Mucosa of gallbladder (tissue), 1 donor: ENCODE results near the gene GPR137B. TPM values are rescaled to one million over a fixed set of nuclear protein-coding genes. Genes with fewer than 3 reads are reported as not detected.
A peak's percentile ranks its signal among the peaks of the same experiment; 100 is the strongest.

ENCODE experiments used
- DNase-seq: peaks from one replicate; pipeline ENCODE4 v3.0.0-alpha.2; 2020; ENCODE audit warnings: low spot score
- total RNA-seq: library from RNA; stranded (reverse); gene quantifications from one replicate; pipeline ENCODE4 v1.2.1, GENCODE V29; 2021
- donor health status: DM: no; HTN: no; CAD: no.

Gene GPR137B
- total RNA-seq, 1 donor from 2014 or later = 30.5 TPM

- no peak for DNase-seq
Observed at GRCh38 chr1:236114076-236114747, 28.1 kb upstream of the GPR137B start.

- no peak for DNase-seq
Observed at GRCh38 chr1:236117710-236118109, 24.6 kb upstream of the GPR137B start.

- no peak for DNase-seq
Observed at GRCh38 chr1:236119943-236120484, 22.3 kb upstream of the GPR137B start.

GRCh38 chr1:236120721-236121153 lies 21.6 kb upstream of the GPR137B start:
- no peak for DNase-seq

GRCh38 chr1:236122176-236122575 lies 20.2 kb upstream of the GPR137B start:
- DNase-seq = no peak

- DNase-seq = no peak
Observed at GRCh38 chr1:236123563-236123962, 18.8 kb upstream of the GPR137B start.

GRCh38 chr1:236124965-236125364 lies 17.4 kb upstream of the GPR137B start:
- no peak for DNase-seq

- DNase-seq = no peak
Observed at GRCh38 chr1:236127045-236127444, 15.3 kb upstream of the GPR137B start.

GRCh38 chr1:236128646-236129178 lies 13.6 kb upstream of the GPR137B start:
- no peak for DNase-seq

- no peak for DNase-seq
Observed at GRCh38 chr1:236129306-236129705, 13.0 kb upstream of the GPR137B start.

- no peak for DNase-seq
Observed at GRCh38 chr1:236130372-236130771, 12.0 kb upstream of the GPR137B start.

- DNase-seq = no peak
Observed at GRCh38 chr1:236131916-236132315, 10.4 kb upstream of the GPR137B start.

- no peak for DNase-seq
Observed at GRCh38 chr1:236132420-236133046, 9.8 kb upstream of the GPR137B start.

GRCh38 chr1:236133339-236133738 lies 9.0 kb upstream of the GPR137B start:
- DNase-seq = no peak

GRCh38 chr1:236133802-236134201 lies 8.5 kb upstream of the GPR137B start:
- no peak for DNase-seq

GRCh38 chr1:236137285-236137852 lies 5.0 kb upstream of the GPR137B start:
- DNase-seq = no peak

- DNase-seq = no peak
Observed at GRCh38 chr1:236139495-236139894, 2.8 kb upstream of the GPR137B start.

GRCh38 chr1:236140705-236141446 lies 1.5 kb upstream of the GPR137B start:
- DNase-seq = no peak

- DNase-seq = peak; percentile 34
Observed at GRCh38 chr1:236141447-236142252, 689 bp upstream of the GPR137B start.

- no peak for DNase-seq
Observed at GRCh38 chr1:236143104-236143948, 987 bp downstream of the GPR137B start.
